DOHH2 (cell line): ENCODE results near the gene HACD4.

ENCODE experiments used
- CTCF ChIP-seq: fragments of 200-600 bp; sonication (generic); IDR thresholded peaks from one replicate; pipeline ENCODE4 v1.5.1; 2014; ENCODE audit warnings: antibody characterized with exemption, mild to moderate bottlenecking, low read depth, low read length; ENCODE audit not compliant: poor library complexity, severe bottlenecking
- EZH2phosphoT487 ChIP-seq: fragments of 200-600 bp; sonication (generic); IDR thresholded peaks from 2 replicates; pipeline ENCODE4 v1.6.1; 2017; ENCODE audit warnings: borderline replicate concordance, mild to moderate bottlenecking, antibody characterized with exemption, low read length, moderate library complexity, mixed read lengths

GRCh38 chr9:21053851-21054250, 22.4 kb upstream of the HACD4 start:
- TF ChIP-seq CTCF (no peak), EZH2phosphoT487 (no peak)
